ENCODE data around the gene FBLN5.

Gene FBLN5

DNA sequence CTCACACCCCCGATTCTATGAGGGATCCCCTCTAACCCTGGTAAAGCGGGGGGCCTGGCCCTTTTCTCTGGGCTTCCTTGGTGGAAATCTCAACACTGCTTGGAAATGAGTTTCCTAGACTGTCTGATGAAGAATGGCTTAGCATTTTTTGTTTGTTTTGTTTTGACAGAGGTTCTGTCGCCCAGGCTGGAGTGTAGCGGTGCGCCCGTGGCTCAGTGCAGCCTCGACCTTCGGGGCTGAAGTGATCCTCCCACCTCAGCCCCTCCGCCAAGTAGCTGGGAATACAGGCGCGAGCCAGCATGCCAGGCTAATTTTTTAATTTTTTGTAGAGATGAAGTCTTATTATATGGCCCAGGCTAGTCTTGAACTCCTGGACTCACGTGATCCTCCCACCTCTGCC is 110.4 kb downstream of the FBLN5 start:
- DNase-seq (ENCODE audit: extremely low spot score, insufficient read length, low read depth) (no peak), FAIRE-seq (no peak)

DNA sequence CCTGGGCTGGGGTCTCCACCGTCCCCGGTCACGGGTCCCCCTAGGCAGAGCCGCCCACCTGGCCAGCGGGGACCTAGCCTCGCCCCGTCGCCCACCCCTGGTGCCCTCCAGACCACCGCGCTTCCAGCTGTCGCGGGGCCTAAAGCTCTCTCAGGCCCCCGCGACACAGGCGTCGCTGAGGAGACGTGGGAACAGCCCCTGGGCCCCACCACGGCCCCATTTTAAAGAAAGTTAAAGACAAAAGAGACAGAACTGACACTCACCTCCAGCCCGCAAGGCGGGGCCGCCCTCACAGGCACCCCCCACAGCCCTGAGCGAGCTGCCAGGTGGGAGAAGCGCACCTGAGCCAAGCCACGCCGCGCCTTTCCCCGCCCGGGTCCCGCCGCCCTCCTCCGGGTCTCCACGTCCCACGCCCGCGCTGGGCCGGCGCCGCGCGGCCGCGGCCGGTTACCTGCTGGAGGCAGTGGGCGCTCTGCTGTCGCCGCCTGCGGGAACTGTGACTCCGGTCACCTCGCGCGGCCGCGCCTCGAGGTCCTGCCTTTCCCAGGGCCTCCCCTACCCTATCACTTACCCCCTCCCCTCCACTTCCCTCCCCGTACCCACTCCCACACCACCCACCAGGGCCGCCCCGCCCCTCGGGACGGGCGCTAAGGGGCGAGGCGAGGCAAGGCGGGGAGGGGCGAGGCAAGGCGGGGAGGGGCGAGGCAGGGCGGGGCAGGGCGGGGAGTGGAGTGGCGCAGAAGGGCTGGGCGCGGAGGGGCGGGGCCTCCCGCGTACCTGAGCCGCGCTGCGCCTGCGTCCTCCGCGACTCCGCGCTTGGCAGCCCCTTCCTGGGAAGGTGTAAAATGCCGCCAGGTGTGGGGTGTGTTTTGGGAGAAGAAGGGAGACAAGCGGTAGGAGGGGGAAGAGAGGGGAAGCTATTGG is 111.3 kb downstream of the FBLN5 start:
- peak; percentile 42 for FAIRE-seq
- DNase-seq (ENCODE audit: extremely low spot score, insufficient read length, low read depth) = peak; percentile 25

DNA sequence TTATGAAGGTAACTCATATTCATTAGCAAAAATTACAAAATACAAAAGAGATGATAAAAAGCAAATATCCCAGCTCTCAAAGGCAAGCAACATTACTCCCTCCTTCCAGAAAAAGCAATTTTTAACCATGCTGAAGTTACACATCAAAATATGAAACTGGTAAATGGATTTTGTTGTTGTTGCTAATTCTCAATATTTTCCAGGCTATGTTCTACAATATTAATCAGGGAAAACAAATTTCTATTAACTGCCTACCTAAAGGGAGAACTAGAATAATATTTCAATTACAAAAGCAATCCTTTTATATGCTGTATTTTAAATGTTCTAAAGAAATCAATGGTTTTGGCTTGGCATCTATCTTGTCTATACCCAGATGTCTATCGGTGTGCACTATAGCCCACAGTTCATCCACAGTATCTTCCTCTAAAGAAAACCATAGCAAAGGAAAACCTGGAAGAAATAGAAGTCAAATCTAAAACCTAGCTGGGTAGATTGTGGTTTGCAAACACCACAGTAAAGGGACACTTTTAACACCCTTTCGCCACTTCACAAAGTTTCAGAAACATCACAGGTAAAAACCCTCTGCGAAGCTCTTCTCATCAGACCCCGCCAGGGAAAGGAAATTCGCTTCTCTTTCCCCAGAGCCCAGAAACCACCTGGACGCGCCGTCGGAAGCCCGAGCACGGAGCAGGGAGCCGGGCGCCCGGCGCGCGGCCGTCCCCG is 112.1 kb downstream of the FBLN5 start:
- DNase-seq (ENCODE audit: extremely low spot score, insufficient read length, low read depth) = no peak
- no peak for FAIRE-seq

DNA sequence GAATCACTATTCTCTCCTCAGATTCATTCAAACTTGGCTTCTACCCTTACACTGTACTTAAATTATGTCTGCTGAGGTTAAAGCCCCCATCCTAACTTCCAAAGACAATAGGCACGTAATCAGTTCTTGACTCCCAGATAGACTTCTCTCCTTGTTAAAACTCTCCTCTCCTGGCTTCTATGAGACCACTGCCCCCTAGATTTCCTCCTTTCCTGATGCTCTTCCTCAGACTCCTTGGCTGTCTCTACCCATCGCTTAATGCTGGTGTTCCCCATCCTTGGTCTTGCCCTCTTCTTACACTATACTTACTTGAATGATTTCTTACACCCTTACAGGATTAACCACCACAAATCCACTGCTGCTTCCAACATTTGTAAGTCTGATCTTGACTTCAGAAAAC is 112.9 kb downstream of the FBLN5 start:
- DNase-seq (ENCODE audit: extremely low spot score, insufficient read length, low read depth) (no peak), FAIRE-seq (no peak)

DNA sequence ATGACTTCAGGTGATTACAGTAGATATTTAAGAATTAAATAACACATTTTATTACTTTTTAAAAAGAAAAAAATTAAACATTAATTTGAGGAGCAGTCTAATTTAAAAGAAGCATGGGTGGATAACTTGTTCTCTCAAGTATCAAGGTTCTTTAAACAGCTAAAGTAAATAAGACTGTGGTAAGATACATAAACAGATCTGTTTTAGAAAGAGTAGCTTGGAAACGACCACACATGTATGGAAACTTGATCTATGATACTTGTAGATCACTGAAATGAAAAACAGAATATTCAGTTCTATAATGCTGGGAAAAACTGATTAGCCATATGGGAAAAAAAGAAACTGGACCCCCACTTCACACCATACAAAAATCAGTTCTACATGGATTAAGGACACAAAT is 116.2 kb downstream of the FBLN5 start:
- FAIRE-seq (peak; percentile 66), DNase-seq (ENCODE audit: extremely low spot score, insufficient read length, low read depth) (no peak)

DNA sequence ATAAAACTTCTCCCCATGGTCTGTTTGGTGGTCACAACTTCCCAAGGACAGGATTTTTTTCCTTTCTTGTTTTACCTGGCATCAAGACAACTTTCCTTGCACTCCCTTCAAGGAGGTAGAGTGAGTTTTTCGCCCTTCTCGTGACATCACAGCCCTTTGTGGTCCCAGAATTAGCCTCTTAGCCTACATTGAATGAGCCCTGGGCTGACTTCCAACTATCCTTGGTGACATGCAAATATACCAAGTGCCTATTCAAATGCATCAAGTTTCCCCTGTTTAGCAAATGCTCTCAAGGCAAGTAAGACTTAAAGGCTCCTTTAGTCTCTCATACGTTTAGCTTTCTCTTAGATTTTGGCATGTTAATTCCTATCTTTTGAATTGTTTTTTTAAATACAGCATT is 116.7 kb downstream of the FBLN5 start:
- peak; percentile 83 for FAIRE-seq
- DNase-seq (ENCODE audit: extremely low spot score, insufficient read length, low read depth) = no peak

DNA sequence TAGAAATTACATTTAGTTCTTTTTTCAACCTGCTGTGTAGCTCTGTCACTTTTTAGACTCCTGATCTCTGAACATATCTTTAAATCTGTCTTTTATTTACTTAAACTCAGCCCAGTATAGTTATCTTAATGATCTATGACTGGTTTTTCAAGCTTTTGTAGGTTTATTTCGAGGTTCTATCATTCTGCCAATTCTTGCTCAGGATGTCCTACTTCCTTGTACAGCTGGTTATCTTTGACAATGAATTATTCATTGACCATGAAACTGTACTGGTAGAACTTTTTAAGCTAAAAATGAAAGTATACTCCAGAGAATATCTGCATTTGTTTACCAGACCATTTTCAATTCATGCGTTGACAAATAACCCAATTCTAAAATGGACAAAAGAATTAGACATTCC is 118.0 kb downstream of the FBLN5 start:
- FAIRE-seq = peak; percentile 36
- DNase-seq (ENCODE audit: extremely low spot score, insufficient read length, low read depth) = no peak

DNA sequence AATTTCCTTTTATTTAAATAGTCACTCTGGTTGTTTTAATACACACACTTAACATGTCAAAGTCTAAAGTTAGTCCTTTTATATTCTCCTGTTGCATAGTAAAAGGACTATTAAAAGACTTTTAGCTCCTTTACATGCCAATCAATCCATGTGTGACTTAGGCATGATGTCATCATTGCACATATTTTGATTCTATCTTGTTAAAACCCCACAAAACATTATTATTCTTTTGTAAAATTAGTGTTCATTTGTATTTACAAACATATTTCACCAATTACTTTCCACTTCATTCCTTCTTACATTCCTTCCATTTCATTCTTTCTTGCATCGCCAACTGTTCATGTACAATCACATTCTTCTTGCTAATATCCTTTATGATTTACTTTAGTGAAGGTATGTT is 119.7 kb downstream of the FBLN5 start:
- no peak for DNase-seq (ENCODE audit: extremely low spot score, insufficient read length, low read depth)
- FAIRE-seq = no peak

Data from GM18507 (cell line).